Transverse colon (tissue), 4 donors: ENCODE measurements around the gene PSAP. TPM values are rescaled to one million over a fixed set of nuclear protein-coding genes. Genes with fewer than 3 reads are reported as not detected.

Experiments used
- DNase-seq: peaks from one replicate; pipeline ENCODE4 v3.0.0-alpha.2; 2019
- H3K27ac ChIP-seq, 4 donors: fragments of 200-600 bp; sonication (generic); 2 replicates each; pipeline ENCODE4 v1.5.1; 2016 to 2018; ENCODE audit warnings: inconsistent platforms in 4 of 4
- H3K27me3 ChIP-seq: fragments of 200-600 bp; sonication (generic); 2 replicates; pipeline ENCODE4 v1.5.1; 2017; ENCODE audit warnings: inconsistent platforms
- H3K36me3 ChIP-seq, 4 donors: fragments of 200-600 bp; sonication (generic); 2 replicates each; pipeline ENCODE4 v1.5.1; 2017 to 2019; ENCODE audit warnings: inconsistent platforms in 4 of 4
- H3K4me1 ChIP-seq, 4 donors: fragments of 200-600 bp; sonication (generic); 2 replicates each; pipeline ENCODE4 v1.5.1; 2017 to 2020; ENCODE audit warnings: inconsistent platforms in 4 of 4
- H3K4me3 ChIP-seq, 4 donors: fragments of 200-600 bp; sonication (generic); 1 replicate in 1 of 4; 2 replicates in 3 of 4; pipeline versions ENCODE4 v1.5.1 to v1.6.1; 2017 to 2019; ENCODE audit warnings: inconsistent platforms in 4 of 4
- H3K9me3 ChIP-seq, 2 donors: fragments of 200-600 bp; sonication (generic); 2 replicates each; pipeline ENCODE4 v1.5.1; 2017 to 2019; ENCODE audit warnings: inconsistent platforms in 2 of 2
- EP300 ChIP-seq: sonication (generic); formaldehyde crosslinking; IDR thresholded peaks from one replicate; pipeline ENCODE4 v1.6.1; 2017; ENCODE audit warnings: antibody characterized with exemption, low read depth
- POLR2A ChIP-seq: fragments of 450-650 bp; IDR thresholded peaks from one replicate; pipeline ENCODE4 v1.6.1; 2016; ENCODE audit warnings: antibody characterized with exemption, mild to moderate bottlenecking, moderate library complexity
- POLR2AphosphoS5 ChIP-seq, 3 donors: sonication (generic); formaldehyde crosslinking; IDR thresholded peaks; one replicate each; pipeline ENCODE4 v1.6.1; 2016; ENCODE audit warnings: antibody characterized with exemption in 3 of 3
- WGBS, 2 donors: methylation state at CpG; one replicate each; pipeline ENCODE4 v1.1.5; 2018; ENCODE audit warnings: low coverage in 1 of 2; 5-methylcytosine and 5-hydroxymethylcytosine counted together
- in situ Hi-C, 4 donors: fragments of 200-750 bp; cut with MboI; loops; one replicate each; pipeline versions ENCODE4 v1.15.0 to v1.15.1; 2017; ENCODE audit warnings: low sequenced_read_pairs in 3 of 4, low pct_ligation_motif_present in 1 of 4, low pct_unique_long_range_greater_than_20kb in 1 of 4
- intact Hi-C: fragments of 100-400 bp; cut with DNase I; formaldehyde crosslinking; loops from one replicate; pipeline ENCODE4 v1.15.1; 2023; ENCODE audit warnings: low total_unique reads
- total RNA-seq, 4 donors: library from RNA; depleted of rRNA; stranded (reverse); fragments of >200 nt; gene quantifications; one replicate each; pipeline ENCODE4 v1.1.0, GENCODE V29; 2016
- TF ChIP-seq, protein P1 (sequence below), 5 experiments: fragments of 200-600 bp in 3 of 5; fragments of 450-650 bp in 2 of 5; sonication (generic) in 3 of 5; IDR thresholded peaks; 1 replicate in 2 of 5; 2 replicates in 3 of 5; pipeline ENCODE4 v1.5.1; 2016 to 2017; ENCODE audit warnings: antibody characterized with exemption in 5 of 5, inconsistent platforms in 3 of 5, mild to moderate bottlenecking in 2 of 5, moderate library complexity in 1 of 5

PSAP gene
- total RNA-seq, 4 donors from 2014 or later, result 383 to 667 (median 478) TPM

DNA sequence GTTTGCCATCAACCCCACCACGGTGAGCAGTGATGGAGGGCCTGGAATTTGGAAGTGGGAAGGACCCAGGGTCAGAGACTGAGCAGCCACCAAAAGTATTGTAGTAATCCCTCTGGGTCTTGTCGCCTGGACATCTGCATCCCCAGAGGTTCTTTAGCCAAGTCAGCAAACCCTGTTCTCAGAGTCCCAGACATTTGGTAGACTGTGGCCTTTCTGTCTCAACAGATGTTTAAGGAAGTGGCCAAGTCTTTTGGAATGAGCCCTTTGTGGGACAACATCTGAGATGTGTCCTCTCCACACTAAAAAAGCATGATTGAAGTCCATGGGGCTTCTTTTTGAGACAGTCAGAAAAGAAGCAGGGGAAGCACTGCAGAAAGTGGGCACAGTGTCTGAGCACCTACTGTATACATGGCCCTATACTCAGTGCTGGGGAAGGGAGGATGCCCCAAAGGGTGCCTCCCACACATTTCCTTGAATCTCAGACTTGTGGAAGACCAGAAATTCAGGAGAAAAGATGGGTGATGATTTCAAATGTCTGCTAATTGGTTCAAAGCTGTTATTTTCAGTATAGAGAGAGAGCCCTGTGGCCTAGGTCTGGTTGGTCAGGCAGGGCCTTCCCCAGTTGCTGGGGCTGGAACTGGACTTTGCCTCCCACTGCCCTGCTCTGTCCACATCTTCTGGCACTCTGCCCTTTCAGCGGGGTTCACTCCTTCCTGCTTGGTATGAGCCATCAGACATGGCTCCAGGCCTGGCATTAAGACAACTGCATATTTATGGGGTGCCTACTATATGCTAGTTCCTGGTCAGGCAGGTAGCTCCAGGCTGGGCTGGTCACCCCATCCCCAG lies 51.2 kb downstream of the PSAP start:
- TF ChIP-seq, protein P1, sequence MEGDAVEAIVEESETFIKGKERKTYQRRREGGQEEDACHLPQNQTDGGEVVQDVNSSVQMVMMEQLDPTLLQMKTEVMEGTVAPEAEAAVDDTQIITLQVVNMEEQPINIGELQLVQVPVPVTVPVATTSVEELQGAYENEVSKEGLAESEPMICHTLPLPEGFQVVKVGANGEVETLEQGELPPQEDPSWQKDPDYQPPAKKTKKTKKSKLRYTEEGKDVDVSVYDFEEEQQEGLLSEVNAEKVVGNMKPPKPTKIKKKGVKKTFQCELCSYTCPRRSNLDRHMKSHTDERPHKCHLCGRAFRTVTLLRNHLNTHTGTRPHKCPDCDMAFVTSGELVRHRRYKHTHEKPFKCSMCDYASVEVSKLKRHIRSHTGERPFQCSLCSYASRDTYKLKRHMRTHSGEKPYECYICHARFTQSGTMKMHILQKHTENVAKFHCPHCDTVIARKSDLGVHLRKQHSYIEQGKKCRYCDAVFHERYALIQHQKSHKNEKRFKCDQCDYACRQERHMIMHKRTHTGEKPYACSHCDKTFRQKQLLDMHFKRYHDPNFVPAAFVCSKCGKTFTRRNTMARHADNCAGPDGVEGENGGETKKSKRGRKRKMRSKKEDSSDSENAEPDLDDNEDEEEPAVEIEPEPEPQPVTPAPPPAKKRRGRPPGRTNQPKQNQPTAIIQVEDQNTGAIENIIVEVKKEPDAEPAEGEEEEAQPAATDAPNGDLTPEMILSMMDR (IDR thresholded peaks at IDR 0.05), result no peak
- TF ChIP-seq POLR2AphosphoS5 (IDR thresholded peaks at IDR 0.05), result no peak
- no peak for TF ChIP-seq POLR2A
- TF ChIP-seq EP300, result no peak
- intact Hi-C loops, result loop anchor here (10.0 kb wide), 1 partner anchor 105 kb away; no protein-coding TSS in a partner anchor
- H3K27me3 ChIP-seq, result no peaks in the 10 kb centered on the region
- no peak overlapping the region for H3K4me3 ChIP-seq
- H3K36me3 ChIP-seq, result no peaks in the 10 kb centered on the region
- H3K9me3 ChIP-seq, result no peaks in the 10 kb centered on the region
- DNase-seq, result peak; percentile 59
- WGBS, 2 donors, result 65% methylated on average over 3 of the region's 3 CpGs; no CpG with 5 or more reads in 1 of the 2 donors
- H3K27ac ChIP-seq, result no peak overlapping the region
- peaks cover 0 to 6% (median 0%) of the 10 kb centered on the region in 4 donors for H3K4me1 ChIP-seq
- in situ Hi-C loops, result loop anchor here (25.0 kb wide), 3 partner anchors 88 to 488 kb away; partner anchors contain the start of genes CDH23 (in 3 of the 4), C10orf105 (in 1 of the 4) and SLC29A3 (in 1 of the 4)

DNA sequence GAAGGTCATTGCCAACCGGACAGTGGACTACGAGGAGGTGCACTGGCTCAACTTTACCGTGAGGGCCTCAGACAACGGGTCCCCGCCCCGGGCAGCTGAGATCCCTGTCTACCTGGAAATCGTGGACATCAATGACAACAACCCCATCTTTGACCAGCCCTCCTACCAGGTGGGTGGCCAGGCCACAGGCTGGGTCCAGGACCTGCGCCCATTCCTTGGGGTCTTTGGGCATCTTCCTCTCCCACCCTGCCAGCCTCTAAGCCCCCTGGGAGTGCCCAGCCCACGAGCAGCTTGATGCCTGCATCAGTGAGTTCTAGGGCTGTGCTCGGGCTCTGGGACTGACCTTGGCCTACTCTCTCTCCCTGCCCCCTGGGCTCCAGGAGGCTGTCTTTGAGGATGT lies 51.9 kb downstream of the PSAP start:
- no peak overlapping the region for H3K4me3 ChIP-seq
- no peak for DNase-seq
- in situ Hi-C loops (no loop called here), intact Hi-C loops (no loop called here)
- peaks cover 0 to 6% (median 0%) of the 10 kb centered on the region in 4 donors for H3K4me1 ChIP-seq
- no peak overlapping the region for H3K27ac ChIP-seq
- H3K36me3 ChIP-seq, result no peaks in the 10 kb centered on the region
- no peaks in the 10 kb centered on the region for H3K27me3 ChIP-seq
- 92% methylated on average over 10 of the region's 10 CpGs; no CpG with 5 or more reads in 1 of the 2 donors for WGBS, 2 donors
- TF ChIP-seq, protein P1 (IDR thresholded peaks at IDR 0.05), result no peak
- TF ChIP-seq POLR2AphosphoS5 (IDR thresholded peaks at IDR 0.05) (no peak), POLR2A (no peak), EP300 (no peak)
- no peaks in the 10 kb centered on the region for H3K9me3 ChIP-seq

DNA sequence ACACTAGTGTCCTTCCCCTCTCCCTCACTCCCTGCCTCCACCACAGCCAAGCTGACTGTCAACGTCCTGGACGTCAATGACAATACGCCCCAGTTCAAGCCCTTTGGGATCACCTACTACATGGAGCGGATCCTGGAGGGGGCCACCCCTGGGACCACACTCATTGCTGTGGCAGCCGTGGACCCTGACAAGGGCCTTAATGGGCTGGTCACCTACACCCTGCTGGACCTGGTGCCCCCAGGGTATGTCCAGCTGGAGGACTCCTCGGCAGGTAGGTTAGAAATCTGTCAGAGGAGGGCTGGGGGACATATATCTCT lies 52.8 kb downstream of the PSAP start:
- Histone ChIP-seq H3K36me3 (no peaks in the 10 kb centered on the region), H3K27ac (no peak overlapping the region), H3K9me3 (no peaks in the 10 kb centered on the region), H3K4me1 (peaks cover 0 to 6% (median 0%) of the 10 kb centered on the region in 4 donors), H3K4me3 (no peak overlapping the region), H3K27me3 (no peaks in the 10 kb centered on the region)
- intact Hi-C loops (no loop called here), in situ Hi-C loops (no loop called here)
- TF ChIP-seq EP300 (no peak), POLR2AphosphoS5 (IDR thresholded peaks at IDR 0.05) (no peak), POLR2A (no peak)
- TF ChIP-seq, protein P1 (IDR thresholded peaks at IDR 0.05), result no peak
- 91% methylated on average over 6 of the region's 6 CpGs; no CpG with 5 or more reads in 1 of the 2 donors for WGBS, 2 donors
- DNase-seq, result no peak

DNA sequence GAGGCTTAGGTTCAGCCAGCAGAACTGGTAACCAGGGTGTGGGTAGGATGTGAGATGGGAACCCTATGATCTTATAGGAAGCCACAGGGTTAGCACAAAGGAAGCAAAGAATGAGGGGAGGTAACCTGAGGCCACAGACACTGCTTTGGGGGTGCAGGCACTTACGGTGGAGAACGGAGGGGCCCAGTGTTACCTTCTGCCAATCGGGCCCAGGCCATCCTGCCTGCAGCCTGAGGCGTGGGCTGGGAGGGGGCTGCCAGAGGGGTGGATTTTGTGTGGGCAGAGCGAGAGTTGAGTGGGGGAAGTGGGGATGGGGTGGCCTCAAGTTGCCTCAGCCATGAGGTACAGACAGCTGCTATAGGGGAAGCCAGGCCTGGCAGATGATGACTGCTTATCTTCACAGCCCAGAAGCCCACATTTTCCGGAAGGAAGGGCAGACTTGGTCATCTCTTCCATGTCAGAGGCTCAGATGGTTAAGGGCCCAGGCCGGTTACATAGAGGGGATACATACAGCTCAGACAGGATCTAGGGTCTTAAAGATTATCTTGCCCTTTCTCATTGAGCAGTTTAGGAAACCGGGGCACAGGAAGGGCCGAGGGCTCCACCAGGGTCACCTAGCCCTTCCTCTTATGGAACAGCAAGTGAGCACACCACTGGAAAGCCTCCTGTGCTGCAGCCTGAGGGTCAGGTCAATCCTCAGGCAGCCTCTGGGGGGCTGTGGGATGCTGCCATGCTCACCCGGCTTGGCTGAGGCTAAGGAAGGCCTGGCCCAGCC lies 53.3 kb downstream of the PSAP start:
- in situ Hi-C loops, result no loop called here
- Histone ChIP-seq H3K36me3 (no peaks in the 10 kb centered on the region), H3K27me3 (no peaks in the 10 kb centered on the region), H3K9me3 (no peaks in the 10 kb centered on the region), H3K4me1 (peaks cover 0 to 6% (median 0%) of the 10 kb centered on the region in 4 donors), H3K27ac (no peak overlapping the region), H3K4me3 (no peak overlapping the region)
- no peak for DNase-seq
- TF ChIP-seq POLR2AphosphoS5 (IDR thresholded peaks at IDR 0.05) (no peak), EP300 (no peak), POLR2A (no peak)
- TF ChIP-seq, protein P1 (IDR thresholded peaks at IDR 0.05), result no peak
- 75% methylated on average over 4 to 10 of the region's 10 CpGs for WGBS, 2 donors
- intact Hi-C loops, result no loop called here
